Endothelial cell of umbilical vein (primary cell): ENCODE results near the gene PDK3.

Experiments used
- CTCF ChIP-seq, 2 donors: IDR thresholded peaks; 1 replicate in 1 of 2; 2 replicates in 1 of 2; pipeline ENCODE4 v1.5.1; 2011; ENCODE audit warnings: low read length in 2 of 2, mild to moderate bottlenecking in 2 of 2, moderate library complexity in 2 of 2, control low read depth in 1 of 2, inconsistent platforms in 1 of 2, low read depth in 1 of 2; ENCODE audit not compliant: insufficient read depth in 1 of 2; ENCODE audit errors: extremely low read depth in 1 of 2
- EZH2 ChIP-seq: IDR thresholded peaks from 2 replicates; pipeline ENCODE4 v1.6.1; 2012; ENCODE audit warnings: borderline replicate concordance, low read depth, mild to moderate bottlenecking, moderate library complexity, low read length, inconsistent platforms; ENCODE audit not compliant: severe bottlenecking
- JUN ChIP-seq: IDR thresholded peaks from 2 replicates; pipeline ENCODE4 v1.6.1; 2011; ENCODE audit warnings: borderline replicate concordance, low read depth; ENCODE audit not compliant: insufficient read length, insufficient read depth
- MAX ChIP-seq: IDR thresholded peaks from 2 replicates; pipeline ENCODE4 v1.6.1; 2011; ENCODE audit not compliant: insufficient read depth, insufficient read length
- MYC ChIP-seq: IDR thresholded peaks from one replicate; pipeline ENCODE4 v1.6.1; 2011; ENCODE audit warnings: mild to moderate bottlenecking, low read depth, low read length
- POLR2A ChIP-seq: IDR thresholded peaks from 2 replicates; pipeline ENCODE4 v1.6.1; 2012; ENCODE audit warnings: low read depth, mild to moderate bottlenecking, control low read depth, low read length
- POLR2AphosphoS5 ChIP-seq: IDR thresholded peaks from 2 replicates; pipeline ENCODE4 v1.6.1; 2012; ENCODE audit warnings: low read depth, mild to moderate bottlenecking, control low read depth, low read length, moderate library complexity; ENCODE audit not compliant: insufficient read depth

GRCh38 chrX:24480400-24480865 lies 15.3 kb downstream of the PDK3 start:
- no peak for TF ChIP-seq CTCF (IDR thresholded peaks at IDR 0.05; ENCODE audit: extremely low read depth in 1 of 2, insufficient read depth in 1 of 2, low read depth in 1 of 2, low read length in 2 of 2)
- no peak for TF ChIP-seq POLR2A
- no peak for TF ChIP-seq JUN
- no peak for TF ChIP-seq EZH2
- no peak for TF ChIP-seq POLR2AphosphoS5
- TF ChIP-seq MYC, result no peak
- no peak for TF ChIP-seq MAX
